Rectal smooth muscle tissue (tissue), 1 donor: Measurements from ENCODE around the gene DNAJB6.

Experiments
- H3K27ac ChIP-seq: one replicate; pipeline ENCODE4 v1.7.0; 2013; ENCODE audit warnings: low read depth, low read length, inconsistent platforms
- H3K27me3 ChIP-seq: one replicate; pipeline ENCODE4 v1.7.0; 2013; ENCODE audit warnings: low read length; ENCODE audit not compliant: control insufficient read depth, insufficient read depth
- H3K36me3 ChIP-seq: one replicate; pipeline ENCODE4 v1.7.0; 2013; ENCODE audit warnings: low read length; ENCODE audit not compliant: control insufficient read depth, insufficient read depth
- H3K4me1 ChIP-seq: one replicate; pipeline ENCODE4 v1.7.0; 2013; ENCODE audit warnings: low read length; ENCODE audit not compliant: control insufficient read depth, insufficient read depth
- H3K4me3 ChIP-seq: one replicate; pipeline ENCODE4 v1.7.0; 2013; ENCODE audit warnings: low read length
- H3K9ac ChIP-seq: one replicate; pipeline ENCODE4 v1.7.0; 2013; ENCODE audit warnings: low read length

Gene DNAJB6

GRCh38 chr7:157378390-157378789 is 41.6 kb downstream of the DNAJB6 start:
- Histone ChIP-seq H3K27ac (no peak overlapping the region), H3K4me1 (no peaks in the 10 kb centered on the region), H3K9ac (no peak overlapping the region), H3K27me3 (no peaks in the 10 kb centered on the region), H3K4me3 (no peak overlapping the region), H3K36me3 (peaks cover 6% of the 10 kb centered on the region)

GRCh38 chr7:157379493-157379892 is 42.7 kb downstream of the DNAJB6 start:
- Histone ChIP-seq H3K27ac (no peak overlapping the region), H3K36me3 (peaks cover 5% of the 10 kb centered on the region)

GRCh38 chr7:157380416-157380815 is 43.6 kb downstream of the DNAJB6 start:
- no peak overlapping the region for H3K9ac ChIP-seq
- peaks cover 5% of the 10 kb centered on the region for H3K36me3 ChIP-seq
- no peak overlapping the region for H3K4me3 ChIP-seq
- no peaks in the 10 kb centered on the region for H3K27me3 ChIP-seq
- no peak overlapping the region for H3K27ac ChIP-seq
- no peaks in the 10 kb centered on the region for H3K4me1 ChIP-seq

More at GRCh38 chr7:157379493-157379892, 42.7 kb downstream of the DNAJB6 start:
- no peaks in the 10 kb centered on the region for H3K4me1 ChIP-seq
- H3K9ac ChIP-seq, result no peak overlapping the region
- H3K27me3 ChIP-seq, result no peaks in the 10 kb centered on the region
- no peak overlapping the region for H3K4me3 ChIP-seq

- Histone ChIP-seq H3K27me3 (no peaks in the 10 kb centered on the region), H3K27ac (no peak overlapping the region)
Measured at GRCh38 chr7:157383868-157384267, 47.1 kb downstream of the DNAJB6 start.

GRCh38 chr7:157384301-157384700 is 47.5 kb downstream of the DNAJB6 start:
- no peak overlapping the region for H3K27ac ChIP-seq
- no peaks in the 10 kb centered on the region for H3K27me3 ChIP-seq
- no peak overlapping the region for H3K4me3 ChIP-seq
- H3K9ac ChIP-seq, result no peak overlapping the region
- H3K4me1 ChIP-seq, result peaks cover 2% of the 10 kb centered on the region
- peaks cover 5% of the 10 kb centered on the region for H3K36me3 ChIP-seq

More at GRCh38 chr7:157383868-157384267, 47.1 kb downstream of the DNAJB6 start:
- Histone ChIP-seq H3K9ac (no peak overlapping the region), H3K4me3 (no peak overlapping the region), H3K36me3 (peaks cover 5% of the 10 kb centered on the region), H3K4me1 (peaks cover 2% of the 10 kb centered on the region)

GRCh38 chr7:157386979-157387800 is 50.4 kb downstream of the DNAJB6 start:
- Histone ChIP-seq H3K9ac (no peak overlapping the region), H3K27ac (no peak overlapping the region), H3K36me3 (peaks cover 15% of the 10 kb centered on the region), H3K4me3 (no peak overlapping the region), H3K27me3 (no peaks in the 10 kb centered on the region), H3K4me1 (peaks cover 2% of the 10 kb centered on the region)

- no peak overlapping the region for H3K4me3 ChIP-seq
- H3K27me3 ChIP-seq, result no peaks in the 10 kb centered on the region
- H3K36me3 ChIP-seq, result peaks cover 12% of the 10 kb centered on the region
- no peak overlapping the region for H3K27ac ChIP-seq
- no peak overlapping the region for H3K9ac ChIP-seq
- peaks cover 2% of the 10 kb centered on the region for H3K4me1 ChIP-seq
Measured at GRCh38 chr7:157388301-157388700, 51.5 kb downstream of the DNAJB6 start.

GRCh38 chr7:157389951-157390730 is 53.3 kb downstream of the DNAJB6 start:
- Histone ChIP-seq H3K9ac (no peak overlapping the region), H3K27ac (no peak overlapping the region), H3K27me3 (no peaks in the 10 kb centered on the region), H3K4me1 (peaks cover 2% of the 10 kb centered on the region), H3K36me3 (peaks cover 9% of the 10 kb centered on the region), H3K4me3 (no peak overlapping the region)

GRCh38 chr7:157391036-157391710 is 54.4 kb downstream of the DNAJB6 start:
- no peak overlapping the region for H3K27ac ChIP-seq
- H3K27me3 ChIP-seq, result no peaks in the 10 kb centered on the region
- peaks cover 2% of the 10 kb centered on the region for H3K4me1 ChIP-seq
- no peak overlapping the region for H3K9ac ChIP-seq
- H3K4me3 ChIP-seq, result no peak overlapping the region
- H3K36me3 ChIP-seq, result peaks cover 9% of the 10 kb centered on the region

GRCh38 chr7:157392256-157393037 is 55.6 kb downstream of the DNAJB6 start:
- H3K36me3 ChIP-seq, result peaks cover 15% of the 10 kb centered on the region
- H3K27ac ChIP-seq, result no peak overlapping the region
- H3K27me3 ChIP-seq, result no peaks in the 10 kb centered on the region
- H3K4me1 ChIP-seq, result peaks cover 1% of the 10 kb centered on the region
- H3K9ac ChIP-seq, result no peak overlapping the region
- H3K4me3 ChIP-seq, result no peak overlapping the region

- H3K27me3 ChIP-seq, result no peaks in the 10 kb centered on the region
- no peak overlapping the region for H3K4me3 ChIP-seq
- no peak overlapping the region for H3K27ac ChIP-seq
- H3K36me3 ChIP-seq, result peaks cover 20% of the 10 kb centered on the region
- H3K9ac ChIP-seq, result no peak overlapping the region
- H3K4me1 ChIP-seq, result peaks cover 4% of the 10 kb centered on the region
Measured at GRCh38 chr7:157394246-157395191, 57.7 kb downstream of the DNAJB6 start.
